Measurements from ENCODE around the gene CIT.
"Not testable (repeated sequence)": the region's sequence is repeated elsewhere in the genome, so short reads cannot be mapped to it uniquely, and the experiment has no call there.

The CIT gene

GRCh38 chr12:119910586-119910985, 33.5 kb upstream of the CIT start:
- Histone ChIP-seq H4K20me1 (no peaks in the 10 kb centered on the region), H3K4me1 (peaks cover 0 to 4% (median 0%) of the 10 kb centered on the region in 10 experiments; a peak in 3 of 20 replicates), H3K4me2 (no peak overlapping the region), H3K9ac (no peak overlapping the region), H3K36me3 (no peaks in the 10 kb centered on the region), H3K9me3 (replicated peaks in 1 of 11) (no peaks in the 10 kb centered on the region), H3K4me3 (no peak overlapping the region), H3K27me3 (no peaks in the 10 kb centered on the region), H3K27ac (no peak overlapping the region)
- no peak for TF ChIP-seq Cebpa-rat (IDR thresholded peaks at IDR 0.05)

- H3K4me1 ChIP-seq: no peaks in the 10 kb centered on the region
- H3K9ac ChIP-seq: no peak overlapping the region
- H4K20me1 ChIP-seq: no peaks in the 10 kb centered on the region
- H3K36me3 ChIP-seq: no peaks in the 10 kb centered on the region
- TF ChIP-seq Cebpa-rat (IDR thresholded peaks at IDR 0.05): no peak
- no peaks in the 10 kb centered on the region for H3K27me3 ChIP-seq
- H3K9me3 ChIP-seq (replicated peaks in 1 of 11): no peaks in the 10 kb centered on the region
- H3K4me3 ChIP-seq: no peak overlapping the region
- no peak overlapping the region for H3K27ac ChIP-seq
- no peak overlapping the region for H3K4me2 ChIP-seq
Observed at GRCh38 chr12:119902084-119902509, 25.0 kb upstream of the CIT start.

GRCh38 chr12:119901670-119902069, 24.6 kb upstream of the CIT start:
- Histone ChIP-seq H3K27ac (no peak overlapping the region), H3K9ac (no peak overlapping the region), H3K9me3 (replicated peaks in 1 of 11) (no peaks in the 10 kb centered on the region), H3K4me3 (no peak overlapping the region), H3K4me2 (no peak overlapping the region), H4K20me1 (no peaks in the 10 kb centered on the region), H3K4me1 (no peaks in the 10 kb centered on the region), H3K27me3 (no peaks in the 10 kb centered on the region), H3K36me3 (no peaks in the 10 kb centered on the region)
- no peak for TF ChIP-seq Cebpa-rat (IDR thresholded peaks at IDR 0.05)

- Histone ChIP-seq H3K9me3 (replicated peaks in 1 of 11) (no peaks in the 10 kb centered on the region), H3K27ac (no peak overlapping the region), H3K36me3 (no peaks in the 10 kb centered on the region), H4K20me1 (no peaks in the 10 kb centered on the region), H3K9ac (no peak overlapping the region), H3K4me3 (no peak overlapping the region), H3K4me1 (no peaks in the 10 kb centered on the region), H3K4me2 (no peak overlapping the region), H3K27me3 (no peaks in the 10 kb centered on the region)
- TF ChIP-seq Cebpa-rat (IDR thresholded peaks at IDR 0.05): no peak
Observed at GRCh38 chr12:119894916-119895315, 17.8 kb upstream of the CIT start.

GRCh38 chr12:119892611-119893010, 15.5 kb upstream of the CIT start:
- not testable (repeated sequence) for H3K36me3 ChIP-seq; H3K4me1 ChIP-seq; H3K4me3 ChIP-seq; H3K27ac ChIP-seq; H3K9me3 ChIP-seq (replicated peaks in 1 of 11); H4K20me1 ChIP-seq; H3K4me2 ChIP-seq; H3K9ac ChIP-seq; H3K27me3 ChIP-seq

GRCh38 chr12:119885549-119885948, 8.4 kb upstream of the CIT start:
- Histone ChIP-seq H3K27ac (no peak overlapping the region), H4K20me1 (no peaks in the 10 kb centered on the region), H3K9ac (no peak overlapping the region), H3K36me3 (no peaks in the 10 kb centered on the region), H3K4me1 (peaks cover 0 to 13% (median 0%) of the 10 kb centered on the region in 10 experiments; a peak in 4 of 20 replicates), H3K4me2 (no peak overlapping the region), H3K9me3 (replicated peaks in 1 of 11) (no peaks in the 10 kb centered on the region), H3K27me3 (no peaks in the 10 kb centered on the region), H3K4me3 (no peak overlapping the region)
- no peak for TF ChIP-seq Cebpa-rat (IDR thresholded peaks at IDR 0.05)

GRCh38 chr12:119883791-119884190, 6.7 kb upstream of the CIT start:
- H4K20me1 ChIP-seq; H3K27ac ChIP-seq; H3K9ac ChIP-seq; H3K4me3 ChIP-seq; H3K9me3 ChIP-seq (replicated peaks in 1 of 11); H3K27me3 ChIP-seq; H3K36me3 ChIP-seq: not testable (repeated sequence)
- Histone ChIP-seq H3K4me1 (peaks cover 0 to 13% (median 0%) of the 10 kb centered on the region in 10 experiments; a peak in 4 of 20 replicates), H3K4me2 (peak overlapping the region in 2 of 11 experiments; percentile 17 to 35; a peak in 1 of 22 replicates)

- Histone ChIP-seq H3K27ac (no peak overlapping the region), H3K36me3 (no peaks in the 10 kb centered on the region), H3K4me2 (peak overlapping the region in 3 of 11 experiments; percentile 12 to 35 (median 17); a peak in 1 of 22 replicates), H3K9me3 (replicated peaks in 1 of 11) (no peaks in the 10 kb centered on the region), H4K20me1 (no peaks in the 10 kb centered on the region), H3K27me3 (no peaks in the 10 kb centered on the region), H3K4me3 (no peak overlapping the region), H3K4me1 (peaks cover 0 to 13% (median 0%) of the 10 kb centered on the region in 10 experiments; a peak in 4 of 20 replicates), H3K9ac (no peak overlapping the region)
- no peak for TF ChIP-seq Cebpa-rat (IDR thresholded peaks at IDR 0.05)
Observed at GRCh38 chr12:119883237-119883636, 6.1 kb upstream of the CIT start.

GRCh38 chr12:119877639-119877948, 474 bp upstream of the CIT start:
- Histone ChIP-seq H3K4me1 (peaks cover 12 to 24% (median 19%) of the 10 kb centered on the region in 10 experiments), H3K9ac (peak overlapping the region in 9 of 11 experiments; percentile 80 to 93 (median 87); a peak in 15 of 22 replicates), H3K27ac (peak overlapping the region in 8 of 11 experiments; percentile 47 to 92 (median 83); a peak in 10 of 22 replicates), H3K4me2 (peak overlapping the region; percentile 80 to 92 (median 87)), H3K4me3 (peak overlapping the region; percentile 85 to 99 (median 96)), H3K27me3 (no peaks in the 10 kb centered on the region), H4K20me1 (no peaks in the 10 kb centered on the region; a peak in 1 of 22 replicates), H3K36me3 (peaks cover 0 to 35% (median 31%) of the 10 kb centered on the region in 11 experiments; a peak in 20 of 22 replicates), H3K9me3 (replicated peaks in 1 of 11) (no peaks in the 10 kb centered on the region)
- no peak for TF ChIP-seq Cebpa-rat (IDR thresholded peaks at IDR 0.05)

GRCh38 chr12:119870457-119870856, 6.7 kb downstream of the CIT start:
- Histone ChIP-seq H3K36me3 (peaks cover 0 to 100% (median 99%) of the 10 kb centered on the region in 11 experiments; a peak in 20 of 22 replicates), H3K4me3 (no peak overlapping the region), H3K9me3 (replicated peaks in 1 of 11) (no peaks in the 10 kb centered on the region), H3K4me1 (peaks cover 0 to 33% (median 5%) of the 10 kb centered on the region in 10 experiments; a peak in 11 of 20 replicates), H3K27ac (peak overlapping the region in 2 of 11 experiments; percentile 31 to 39; a peak in 3 of 22 replicates), H3K27me3 (no peaks in the 10 kb centered on the region), H3K9ac (no peak overlapping the region), H4K20me1 (peaks cover 0 to 4% (median 0%) of the 10 kb centered on the region in 11 experiments; a peak in 3 of 22 replicates), H3K4me2 (peak overlapping the region in 1 of 11 experiments; percentile 19; a peak in 1 of 22 replicates)
- TF ChIP-seq Cebpa-rat (IDR thresholded peaks at IDR 0.05): no peak

Measured in BLaER1 treated with 17β-estradiol and CSF1 and Interleukin-3, amounts not matched to agents 10 nM and 100 nM (cell line).